Islet precursor cell (in vitro differentiated cells): Measurements from ENCODE around the gene CSRNP3.

Experiments used
- DNase-seq: peaks from one replicate; pipeline ENCODE4 v3.0.0-alpha.2; 2018

Gene CSRNP3

DNA sequence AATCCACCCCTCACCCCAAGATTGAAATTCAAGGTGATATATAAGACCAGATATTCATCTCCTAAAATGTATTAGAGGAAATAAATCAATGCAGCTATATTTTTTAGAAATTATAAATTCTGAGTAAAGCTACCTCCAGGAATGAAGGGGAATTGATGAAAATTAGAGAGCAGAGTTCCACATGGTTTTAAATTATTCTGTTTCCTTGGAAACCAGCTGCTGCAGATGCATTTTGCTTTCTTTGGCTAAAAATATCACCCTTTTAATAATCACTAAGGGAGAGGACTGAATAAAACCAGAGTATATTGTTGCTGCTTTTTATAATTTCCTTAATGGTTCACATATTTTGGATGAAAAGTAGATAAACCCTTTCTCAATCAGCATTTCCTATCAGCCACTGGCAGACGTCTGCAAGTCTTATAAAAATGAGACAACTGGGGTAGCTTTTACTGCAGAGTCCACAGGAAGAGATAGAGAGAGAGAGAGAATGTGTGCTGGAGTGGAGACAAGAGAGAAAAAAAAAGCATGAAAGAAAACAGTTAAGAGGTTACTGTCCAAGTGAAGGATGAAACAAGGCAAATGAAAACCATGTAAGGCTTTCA is 2.0 kb downstream of the CSRNP3 start:
- DNase-seq, result no peak

- DNase-seq, result no peak
Measured at GRCh38 chr2:165472922-165473321, 3.4 kb downstream of the CSRNP3 start.

DNA sequence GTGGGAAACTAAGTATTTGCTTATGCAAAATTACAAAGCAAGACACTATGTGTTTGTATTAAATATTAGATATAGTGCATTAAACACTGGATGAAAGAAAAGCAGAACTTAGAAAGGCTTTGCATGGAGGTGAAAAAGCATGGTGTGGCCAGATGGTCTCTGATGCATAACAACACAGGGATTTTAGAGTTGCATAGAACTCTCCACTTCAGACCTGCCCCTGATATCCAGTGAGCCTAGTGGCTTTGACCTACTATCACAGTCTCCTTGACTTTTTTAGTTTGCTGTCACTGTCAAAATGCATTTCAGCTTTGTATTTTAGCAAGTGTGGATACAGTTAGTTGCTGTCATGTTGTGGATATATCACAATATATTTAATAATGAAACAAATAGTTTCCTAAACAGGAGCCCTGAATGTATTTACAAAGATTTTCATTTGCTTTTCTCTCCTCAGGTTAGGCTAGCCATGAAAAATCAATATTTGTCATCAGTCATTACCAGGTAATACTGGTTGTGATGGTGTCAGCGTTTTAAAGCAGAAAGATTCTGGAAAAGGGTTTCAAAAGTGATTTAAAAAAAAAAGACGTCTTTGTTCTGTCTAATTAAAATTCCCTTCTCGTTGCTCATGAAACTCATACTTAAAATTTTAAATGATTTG is 5.2 kb downstream of the CSRNP3 start:
- no peak for DNase-seq

- no peak for DNase-seq
Measured at GRCh38 chr2:165475277-165476004, 5.9 kb downstream of the CSRNP3 start.

DNA sequence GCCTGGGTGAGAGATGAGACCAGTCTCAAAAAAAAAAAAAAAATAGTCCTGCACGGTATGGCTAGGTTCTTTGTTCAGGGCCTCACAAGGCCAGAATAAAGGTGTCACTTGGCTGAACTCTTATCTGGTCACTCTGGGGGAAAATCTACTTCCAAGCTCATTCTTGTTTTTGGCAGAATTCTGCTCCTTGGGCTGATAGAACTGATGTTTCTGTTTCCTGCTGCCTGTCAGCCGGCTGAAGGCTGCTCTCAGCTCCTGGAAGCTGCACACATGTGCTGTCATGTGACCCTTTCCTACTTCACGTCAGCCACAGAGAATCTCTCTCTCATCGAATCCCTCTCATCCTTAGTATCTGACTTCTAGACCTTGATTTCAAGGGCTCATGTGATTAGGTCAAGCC is 10.4 kb downstream of the CSRNP3 start:
- DNase-seq, result no peak

DNA sequence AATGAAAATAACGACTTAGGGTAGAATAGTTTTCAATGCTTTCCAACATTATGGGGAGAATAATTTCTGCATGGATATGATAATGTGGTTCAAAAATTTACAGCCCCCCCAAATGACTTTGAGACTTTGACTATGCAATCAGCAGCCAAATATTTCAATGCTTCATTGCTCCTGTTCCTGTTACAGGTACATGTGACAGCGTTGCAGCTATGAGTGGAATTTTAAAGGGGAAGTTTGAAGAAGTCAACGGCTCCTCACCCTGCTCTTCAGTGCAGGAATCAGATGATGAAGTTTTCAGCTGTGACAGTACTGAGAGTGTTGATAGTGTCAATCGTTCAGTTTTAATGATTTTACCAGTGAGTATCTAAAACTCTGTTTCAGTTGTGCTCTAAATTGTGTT is 25.1 kb downstream of the CSRNP3 start:
- DNase-seq, result no peak

DNA sequence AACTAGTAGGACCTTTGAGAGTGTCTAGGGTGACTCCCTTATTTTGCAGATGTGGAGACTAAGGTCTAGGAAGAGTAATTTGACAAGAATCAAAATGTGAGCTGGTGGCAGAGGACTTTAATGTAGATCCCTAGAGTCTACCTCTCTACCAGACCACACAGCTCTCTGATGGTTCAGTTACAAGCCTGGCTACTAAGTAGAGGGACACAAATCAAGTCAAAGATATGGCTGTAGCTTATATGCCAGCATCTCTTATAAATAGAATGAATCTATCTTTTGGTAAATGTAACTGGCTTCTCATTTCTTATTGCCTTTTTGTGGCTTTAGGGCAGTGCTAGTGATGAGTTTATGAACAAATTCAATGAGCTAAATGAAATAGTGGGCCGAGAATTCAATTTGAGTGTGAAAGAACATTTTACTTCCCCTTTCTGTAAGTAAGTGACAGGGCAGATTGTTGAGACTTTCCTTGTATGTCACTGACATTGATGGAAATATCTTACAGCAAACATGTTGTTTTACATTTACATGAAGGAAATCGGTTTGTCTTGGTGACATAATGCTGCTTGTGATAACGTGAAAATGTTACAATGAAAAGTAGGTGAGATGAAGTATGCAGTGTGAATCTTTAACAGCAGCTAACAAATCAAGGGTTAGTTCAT is 28.3 kb downstream of the CSRNP3 start:
- DNase-seq, result no peak

DNA sequence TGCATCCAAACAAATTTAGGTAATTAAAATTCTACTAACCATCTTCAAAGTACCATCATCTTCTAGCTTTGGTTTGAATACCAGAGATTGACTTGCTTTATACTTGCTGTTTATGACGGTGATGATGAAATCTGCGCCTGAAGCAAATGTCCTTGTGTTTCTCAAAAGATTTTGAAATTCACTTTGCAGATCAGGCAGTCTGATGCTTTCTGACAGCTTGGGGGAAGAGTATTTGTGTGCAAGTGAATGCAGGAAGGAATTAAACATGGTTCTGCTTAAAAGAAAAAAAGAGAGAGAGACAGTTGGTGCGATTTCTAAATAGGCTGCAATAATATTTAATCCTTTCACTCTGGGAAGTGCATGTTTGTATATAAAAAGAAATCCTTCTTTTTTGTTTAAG is 29.6 kb downstream of the CSRNP3 start:
- DNase-seq, result no peak

- no peak for DNase-seq
Measured at GRCh38 chr2:165500001-165500400, 30.5 kb downstream of the CSRNP3 start.

GRCh38 chr2:165500816-165501215 is 31.3 kb downstream of the CSRNP3 start:
- no peak for DNase-seq

GRCh38 chr2:165505514-165505913 is 36.0 kb downstream of the CSRNP3 start:
- DNase-seq, result no peak

GRCh38 chr2:165508927-165509326 is 39.4 kb downstream of the CSRNP3 start:
- DNase-seq, result no peak

- DNase-seq, result no peak
Measured at GRCh38 chr2:165513479-165513878, 44.0 kb downstream of the CSRNP3 start.

GRCh38 chr2:165518611-165519010 is 49.1 kb downstream of the CSRNP3 start:
- no peak for DNase-seq

- no peak for DNase-seq
Measured at GRCh38 chr2:165522719-165523118, 53.2 kb downstream of the CSRNP3 start.

GRCh38 chr2:165524720-165525119 is 55.2 kb downstream of the CSRNP3 start:
- no peak for DNase-seq

GRCh38 chr2:165528691-165529090 is 59.2 kb downstream of the CSRNP3 start:
- no peak for DNase-seq

GRCh38 chr2:165529130-165529529 is 59.6 kb downstream of the CSRNP3 start:
- no peak for DNase-seq

- DNase-seq, result no peak
Measured at GRCh38 chr2:165533331-165533730, 63.8 kb downstream of the CSRNP3 start.

GRCh38 chr2:165535471-165535870 is 66.0 kb downstream of the CSRNP3 start:
- no peak for DNase-seq

DNA sequence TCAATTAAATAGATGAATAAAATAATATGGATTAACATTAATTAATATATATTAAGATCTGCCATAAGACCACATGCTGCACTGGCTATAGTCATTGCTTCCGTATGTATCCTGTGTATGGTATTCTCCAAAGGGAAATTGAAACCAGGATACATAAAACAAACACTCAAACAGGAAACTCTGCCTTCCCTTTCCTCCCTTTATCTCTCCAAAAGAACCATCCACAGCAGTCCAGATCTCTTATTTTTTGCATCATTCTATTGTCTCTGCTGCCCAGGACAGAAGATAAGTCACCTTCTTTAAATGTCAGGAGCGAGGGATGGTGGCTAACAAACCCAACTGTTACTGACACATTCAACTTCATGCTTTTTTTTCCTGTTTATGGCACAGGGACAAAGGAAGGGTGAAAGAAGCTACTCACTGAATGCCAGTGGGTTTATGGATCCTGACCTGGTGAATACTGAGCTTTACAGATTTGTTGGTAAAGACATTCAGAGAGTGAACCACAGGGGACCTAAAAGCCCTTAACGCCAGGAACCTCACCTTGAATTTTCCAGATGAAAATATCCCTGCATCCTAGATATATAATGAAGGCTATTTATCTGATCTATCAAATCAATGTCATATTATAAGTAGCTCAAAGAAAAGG is 67.5 kb downstream of the CSRNP3 start:
- DNase-seq, result no peak

DNA sequence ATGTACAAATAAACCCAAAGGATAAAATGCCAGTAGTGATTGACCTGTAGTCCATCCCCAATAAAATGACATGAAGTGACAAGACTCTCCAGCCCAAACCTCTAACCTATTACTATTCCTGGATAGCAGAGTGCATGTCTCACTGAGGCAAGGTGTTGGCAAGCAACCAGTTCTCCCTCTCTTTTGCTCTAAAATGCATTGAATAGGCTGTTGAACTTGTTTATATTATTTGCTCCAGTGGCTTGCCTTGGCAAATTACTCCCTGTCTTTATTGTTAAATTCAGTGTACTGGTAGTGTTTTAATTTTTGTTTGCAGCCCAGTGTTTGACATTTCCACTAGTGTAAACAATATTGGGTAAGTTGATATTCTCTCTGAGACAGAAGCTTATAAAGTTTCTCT is 70.5 kb downstream of the CSRNP3 start:
- no peak for DNase-seq

DNA sequence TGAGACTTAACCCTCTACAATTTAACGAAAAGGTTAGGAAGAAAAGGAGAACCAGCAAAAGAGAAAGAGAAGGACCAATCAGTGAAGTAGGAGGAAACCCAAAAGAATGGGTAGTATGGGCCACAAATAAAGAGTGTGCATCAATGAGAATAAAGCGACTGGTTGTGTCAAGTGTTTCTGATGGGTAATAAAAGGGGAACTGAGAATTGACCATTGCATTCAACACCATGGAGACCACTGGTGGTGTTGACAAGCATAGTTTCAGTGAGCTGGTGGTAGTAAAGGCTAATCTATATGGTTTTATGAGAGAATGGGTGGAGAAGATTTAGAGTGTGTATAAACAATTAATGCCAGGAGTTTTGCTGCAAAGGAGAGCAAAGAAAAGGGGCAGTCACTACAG is 75.4 kb downstream of the CSRNP3 start:
- no peak for DNase-seq
